ENCODE data around the gene HDAC4. TPM values are rescaled to one million over a fixed set of nuclear protein-coding genes. Genes with fewer than 3 reads are reported as not detected.

Gene HDAC4
- total and polyA plus RNA-seq, 2 of the 4 experiments (the other 2 are of a cell fraction), result 4.1 to 7.2 TPM

DNA sequence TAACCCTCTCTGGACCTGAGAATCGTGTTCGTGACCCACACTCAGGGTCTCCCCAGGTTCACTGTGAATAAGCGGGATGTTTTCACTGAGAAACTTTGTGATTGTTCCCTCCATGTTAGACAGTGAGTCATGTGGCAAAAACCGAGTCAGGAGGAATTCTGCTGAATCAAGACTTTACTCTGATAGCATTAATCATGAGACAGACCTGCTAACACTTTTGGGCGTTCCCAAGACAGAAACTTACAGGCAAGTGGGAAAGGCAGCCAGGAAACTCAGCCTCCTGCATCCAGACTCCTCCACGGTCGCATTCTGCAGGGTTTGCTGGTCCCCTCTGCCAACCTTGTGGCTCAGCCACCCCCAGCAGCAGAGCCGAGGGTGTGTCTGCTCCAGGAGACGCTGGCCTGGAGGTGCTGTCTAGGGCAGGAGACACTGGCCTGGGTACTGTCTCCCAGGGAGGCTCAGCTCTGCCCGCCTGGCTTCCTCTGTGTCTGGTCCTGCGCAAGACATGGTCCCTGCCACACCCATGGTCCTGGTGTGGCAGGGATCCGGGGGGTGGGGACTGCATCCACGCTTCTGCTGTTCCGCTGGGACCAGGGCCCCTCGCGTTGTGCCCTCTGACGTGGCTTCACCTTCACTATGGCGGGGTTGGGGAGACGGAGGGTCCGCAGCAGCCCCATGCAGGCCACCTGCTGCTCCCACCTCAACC, 375.6 kb downstream of the HDAC4 start:
- intact Hi-C loops (cut with micrococcal nuclease) (no loop called here), in situ Hi-C loops (cut with MboI; ENCODE audit: low sequenced_read_pairs) (loop anchor here (25.0 kb wide), 1 partner anchor 1112 kb away; the partner anchor contains the start of genes COPS9 and OTOS), dilution Hi-C loops (cut with HindIII; ENCODE audit: low sequenced_read_pairs, unreplicated experiment) (no loop called here)
- H3K23ac ChIP-seq (ENCODE audit: low read depth, low read length), result no peak overlapping the region
- H3K4ac ChIP-seq (ENCODE audit: low read depth, low read length), result no peak overlapping the region
- no peak overlapping the region for H3K9ac ChIP-seq (ENCODE audit: low read depth, low read length)
- no peak overlapping the region for H3K4me3 ChIP-seq (ENCODE audit: insufficient read depth, low read depth, low read length)
- H2BK20ac ChIP-seq (ENCODE audit: low read depth, low read length), result no peak overlapping the region
- BruUV-seq (replicated peaks), result no TSS peak
- H3K79me1 ChIP-seq (ENCODE audit: low read depth in 1 of 2, low read length in 2 of 2), result no peaks in the 10 kb centered on the region
- peaks cover 3% of the 10 kb centered on the region; the same call in 1 of the 2 replicates for H3K4me1 ChIP-seq (ENCODE audit: control insufficient read depth, insufficient read depth, low read length)
- TF ChIP-seq NFE2L2 (IDR thresholded peaks at IDR 0.05; ENCODE audit: low read depth, low read length), result no peak
- no peak for TF ChIP-seq CHD1 (IDR thresholded peaks at IDR 0.05; ENCODE audit: low read depth, low read length)
- peak; percentile 69 for TF ChIP-seq MAFK (IDR thresholded peaks at IDR 0.05; ENCODE audit: low read depth, low read length)
- H2AK5ac ChIP-seq (ENCODE audit: low read depth, low read length), result no peak overlapping the region
- no peak overlapping the region for H3K27ac ChIP-seq (ENCODE audit: insufficient read depth, low read length)
- H2AFZ ChIP-seq (replicated peaks; ENCODE audit: low read length, poor library complexity), result no peak overlapping the region
- no peak overlapping the region for H3K56ac ChIP-seq (ENCODE audit: extremely low read depth, insufficient read depth, low read length)
- H2BK120ac ChIP-seq (ENCODE audit: low read depth, low read length), result no peak overlapping the region
- no peak overlapping the region for H4K5ac ChIP-seq (ENCODE audit: low read depth, low read length)
- H3K27me3 ChIP-seq (ENCODE audit: control insufficient read depth, insufficient read depth, low read length), result peaks cover 45% of the 10 kb centered on the region
- H3K36me3 ChIP-seq (ENCODE audit: control insufficient read depth, insufficient read depth, low read length), result no peaks in the 10 kb centered on the region
- DNase-seq (peak; percentile 37), ATAC-seq (ENCODE audit: low read depth) (peak; percentile 49)
- no peaks in the 10 kb centered on the region for H4K20me1 ChIP-seq (ENCODE audit: insufficient read depth, low read length)
- ChIA-PET POLR2A (ENCODE audit: unreplicated experiment) (no interaction called here), CTCF (no interaction called here)
- H2BK15ac ChIP-seq (ENCODE audit: low read depth, low read length), result no peak overlapping the region
- no peak overlapping the region for H4K8ac ChIP-seq (ENCODE audit: low read depth in 2 of 2, low read length in 2 of 2)
- H3K14ac ChIP-seq (replicated peaks; ENCODE audit: low read depth, low read length), result no peak overlapping the region
- H2BK5ac ChIP-seq (ENCODE audit: low read depth, low read length, poor library complexity, severe bottlenecking), result no peak overlapping the region
- no peak overlapping the region for H3K4me2 ChIP-seq (ENCODE audit: low read depth, low read length)
- H3K18ac ChIP-seq (ENCODE audit: low read depth, low read length), result no peak overlapping the region
- no peaks in the 10 kb centered on the region for H3K9me1 ChIP-seq (ENCODE audit: insufficient read depth, low read length)
- no peak overlapping the region for H4K91ac ChIP-seq (ENCODE audit: insufficient read depth, low read depth, low read length)
- 80% methylated on average over 5 of the region's 20 CpGs; no CpG with 5 or more reads in 1 of the 2 experiments for WGBS, 2 experiments (ENCODE audit: extremely low coverage in 2 of 2, insufficient read length in 1 of 2)
- H3K9me3 ChIP-seq (ENCODE audit: control insufficient read depth, insufficient read depth, low read length), result no peaks in the 10 kb centered on the region
- H2AK9ac ChIP-seq (replicated peaks; ENCODE audit: low read depth, low read length, poor library complexity), result peak overlapping the region; percentile 8

Data from IMR-90 (cell line).